Astrocyte of the hippocampus (primary cell): ENCODE data around the gene STK25.

ENCODE experiments used
- DNase-seq: peaks from one replicate; pipeline ENCODE4 v3.0.0; 2011; ENCODE audit warnings: low read depth, low spot score

STK25 gene

GRCh38 chr2:241508240-241509154 is at the start of gene STK25:
STK25 (minus strand) TSS chr2:241508584; CDS start chr2:241508035, 549 bp downstream.
- DNase-seq: peak; percentile 100

DNA sequence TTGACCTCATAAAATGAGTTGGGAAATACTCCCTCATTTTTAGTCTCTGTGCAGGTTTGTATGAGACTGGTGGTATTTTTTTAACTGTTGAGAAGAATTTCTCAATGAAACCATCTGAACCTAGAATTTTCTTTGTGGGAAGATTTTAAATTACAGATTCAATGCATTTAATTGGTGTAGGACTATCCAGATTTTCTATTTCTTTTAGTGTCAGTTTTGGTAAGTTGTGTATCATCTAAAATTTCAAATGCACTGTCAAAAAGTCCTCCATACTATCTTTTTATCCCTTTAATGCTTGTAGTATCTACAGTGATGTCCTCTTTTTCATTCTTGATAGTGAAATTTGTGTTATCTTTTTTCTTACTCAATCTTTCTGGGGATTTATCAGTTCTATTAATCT is 48.4 kb upstream of the STK25 start:
- no peak for DNase-seq

GRCh38 chr2:241555711-241556110 is 47.3 kb upstream of the STK25 start:
- no peak for DNase-seq

DNA sequence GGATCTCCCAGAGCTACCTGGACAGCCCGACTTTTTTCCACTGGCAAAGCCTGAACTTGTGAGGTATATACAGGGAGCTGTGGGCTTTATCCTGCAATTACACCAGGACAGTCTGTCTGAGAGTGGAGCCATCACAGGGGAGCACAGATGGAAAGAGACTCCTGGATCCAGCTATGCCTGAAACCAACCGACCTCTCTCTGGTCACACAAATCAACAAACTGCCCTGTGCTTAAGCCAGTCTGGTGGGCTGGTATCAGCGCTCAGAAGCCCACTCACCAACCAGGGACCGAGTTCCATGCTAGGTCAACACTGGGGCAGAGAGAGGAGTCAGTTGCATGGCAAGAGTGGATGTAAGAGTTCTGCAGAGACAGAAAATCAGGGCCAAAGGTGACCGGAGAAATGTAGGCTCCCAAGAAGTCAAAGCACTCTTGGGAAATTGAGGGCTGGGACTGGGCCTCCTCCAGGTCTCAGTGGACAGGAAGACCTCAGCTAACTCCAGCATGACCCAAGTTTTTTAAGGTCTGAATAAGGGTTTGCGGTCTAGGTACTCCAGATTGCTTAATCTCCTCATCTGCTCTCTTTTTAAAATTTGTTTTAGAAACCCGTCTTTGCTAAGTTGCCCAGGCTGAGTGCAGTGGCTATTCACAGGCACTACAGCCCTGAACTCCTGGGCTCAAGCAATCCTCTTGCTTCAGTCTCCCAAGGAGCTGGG is 46.4 kb upstream of the STK25 start:
- DNase-seq: no peak

GRCh38 chr2:241553981-241554380 is 45.6 kb upstream of the STK25 start:
- no peak for DNase-seq

DNA sequence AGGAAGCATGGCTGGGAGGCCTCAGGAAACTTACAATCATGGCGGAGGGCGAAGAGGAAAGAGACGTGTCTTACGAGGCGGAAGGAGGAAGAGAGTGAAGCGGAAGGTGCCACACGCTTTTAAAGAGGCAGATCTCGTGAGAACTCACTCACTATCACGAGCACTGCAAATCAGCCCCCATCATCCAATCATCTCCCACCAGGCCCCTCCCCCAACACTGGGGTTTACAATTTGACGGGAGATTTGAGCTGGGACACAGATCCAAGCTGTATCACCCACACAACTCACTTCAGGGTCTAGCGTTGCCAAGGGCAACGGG is 45.1 kb upstream of the STK25 start:
- DNase-seq: no peak

GRCh38 chr2:241551998-241552737 is 43.8 kb upstream of the STK25 start:
- no peak for DNase-seq

GRCh38 chr2:241551599-241551997 is 43.2 kb upstream of the STK25 start:
- no peak for DNase-seq

DNA sequence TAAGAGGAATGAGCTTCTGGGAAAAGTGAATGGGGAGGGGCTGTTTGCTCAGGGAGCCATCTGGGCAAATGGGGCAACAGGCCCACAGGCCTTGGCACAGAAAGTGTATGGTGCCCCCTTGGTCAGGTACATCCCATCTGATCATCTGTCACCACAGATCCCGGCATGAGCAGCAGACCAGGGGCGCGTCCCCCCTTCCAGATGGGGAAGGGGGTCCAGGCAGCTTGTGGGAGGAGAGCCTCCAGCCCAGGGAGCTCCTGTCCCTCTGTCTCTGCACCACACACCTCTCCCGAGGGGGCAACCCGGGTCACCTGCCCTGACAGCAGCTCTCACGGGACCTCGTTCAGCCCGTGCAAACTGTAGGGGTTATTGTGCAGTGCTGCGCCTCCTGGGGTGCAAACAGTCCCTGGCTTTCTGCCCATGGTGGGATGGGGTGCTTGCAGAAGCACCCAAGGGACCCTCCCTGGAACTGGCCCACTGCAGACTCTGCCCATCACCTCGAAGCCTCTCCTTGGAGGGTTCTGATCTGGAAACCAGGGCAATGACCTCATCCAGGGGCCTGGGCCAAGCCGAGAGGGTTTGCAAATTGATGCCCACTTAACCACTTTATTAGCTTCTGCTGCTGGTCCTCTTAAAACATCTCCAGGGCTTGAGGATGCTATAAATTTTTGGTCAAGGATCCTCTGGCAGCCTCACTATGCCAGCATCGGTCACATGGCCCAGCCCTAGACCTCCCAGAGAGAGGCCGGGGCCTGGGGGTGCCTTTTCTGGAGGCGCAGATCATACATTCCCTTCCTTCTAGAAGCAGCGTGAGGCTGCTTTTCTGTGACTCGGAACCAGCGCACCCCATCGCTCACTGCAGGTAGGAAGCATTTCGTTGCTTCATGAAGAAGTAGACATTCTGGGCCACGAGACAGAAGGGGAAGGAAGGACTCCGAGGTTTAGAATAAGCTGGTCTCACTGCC is 42.5 kb upstream of the STK25 start:
- no peak for DNase-seq

DNA sequence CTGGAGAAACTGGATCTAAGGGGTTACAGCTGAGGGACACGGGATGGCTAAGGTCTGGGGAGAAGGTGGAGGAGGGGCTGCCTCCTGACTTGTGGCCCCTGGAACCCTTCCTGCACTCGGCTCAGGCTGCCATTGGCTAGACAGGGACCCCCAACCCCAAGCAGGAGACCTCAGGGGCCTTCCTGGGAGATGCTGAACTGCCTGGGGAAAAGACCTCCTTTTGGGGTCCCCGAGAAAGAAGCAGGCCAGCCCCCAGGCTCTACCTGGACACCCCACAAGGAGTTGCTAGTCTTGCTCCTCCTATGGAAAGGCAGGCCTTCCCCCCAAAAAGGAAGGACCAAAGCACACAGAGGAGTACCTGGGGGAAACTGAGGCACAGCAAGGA is 40.1 kb upstream of the STK25 start:
- no peak for DNase-seq

- no peak for DNase-seq
Observed at GRCh38 chr2:241547781-241548450, 39.5 kb upstream of the STK25 start.

GRCh38 chr2:241546771-241547498 is 38.6 kb upstream of the STK25 start:
- peak; percentile 96 for DNase-seq

DNA sequence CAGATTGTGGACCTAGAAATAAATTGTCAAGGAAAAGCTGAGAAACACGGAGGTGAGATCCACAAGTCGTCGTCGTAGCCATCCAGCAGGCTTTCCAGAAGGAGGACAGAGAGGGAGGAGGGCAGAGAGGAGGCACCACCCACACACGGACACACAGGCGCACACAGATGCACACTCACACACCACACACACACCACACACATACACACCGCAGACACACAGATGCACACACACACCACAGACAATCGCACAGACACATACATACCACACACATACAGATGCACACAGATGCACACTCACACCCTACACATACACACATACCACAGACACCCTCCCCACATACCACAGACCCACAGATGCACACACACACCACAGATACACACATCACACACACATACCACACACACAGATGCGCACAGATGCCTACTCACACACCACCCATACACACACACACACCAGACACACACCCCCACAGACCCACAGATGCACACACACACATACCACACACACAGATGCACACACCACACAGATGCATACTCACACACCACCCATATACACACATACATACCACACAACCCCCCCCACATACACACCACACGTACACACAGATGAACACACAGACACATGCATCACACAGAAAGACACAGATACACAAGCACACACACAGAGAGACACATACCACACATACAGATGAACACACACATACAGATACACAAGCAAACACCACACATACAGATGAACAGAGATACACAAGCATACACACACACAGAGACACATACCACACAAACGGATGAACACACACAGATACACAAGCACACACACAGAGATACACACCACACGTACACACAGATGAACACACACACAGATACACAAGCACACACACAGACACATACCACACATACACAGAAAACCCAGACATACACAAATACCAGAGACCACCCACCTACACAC is 37.4 kb upstream of the STK25 start:
- no peak for DNase-seq

GRCh38 chr2:241545106-241545505 is 36.7 kb upstream of the STK25 start:
- peak; percentile 85 for DNase-seq

- no peak for DNase-seq
Observed at GRCh38 chr2:241542278-241542605, 33.9 kb upstream of the STK25 start.

- DNase-seq: no peak
Observed at GRCh38 chr2:241541564-241542277, 33.3 kb upstream of the STK25 start.

DNA sequence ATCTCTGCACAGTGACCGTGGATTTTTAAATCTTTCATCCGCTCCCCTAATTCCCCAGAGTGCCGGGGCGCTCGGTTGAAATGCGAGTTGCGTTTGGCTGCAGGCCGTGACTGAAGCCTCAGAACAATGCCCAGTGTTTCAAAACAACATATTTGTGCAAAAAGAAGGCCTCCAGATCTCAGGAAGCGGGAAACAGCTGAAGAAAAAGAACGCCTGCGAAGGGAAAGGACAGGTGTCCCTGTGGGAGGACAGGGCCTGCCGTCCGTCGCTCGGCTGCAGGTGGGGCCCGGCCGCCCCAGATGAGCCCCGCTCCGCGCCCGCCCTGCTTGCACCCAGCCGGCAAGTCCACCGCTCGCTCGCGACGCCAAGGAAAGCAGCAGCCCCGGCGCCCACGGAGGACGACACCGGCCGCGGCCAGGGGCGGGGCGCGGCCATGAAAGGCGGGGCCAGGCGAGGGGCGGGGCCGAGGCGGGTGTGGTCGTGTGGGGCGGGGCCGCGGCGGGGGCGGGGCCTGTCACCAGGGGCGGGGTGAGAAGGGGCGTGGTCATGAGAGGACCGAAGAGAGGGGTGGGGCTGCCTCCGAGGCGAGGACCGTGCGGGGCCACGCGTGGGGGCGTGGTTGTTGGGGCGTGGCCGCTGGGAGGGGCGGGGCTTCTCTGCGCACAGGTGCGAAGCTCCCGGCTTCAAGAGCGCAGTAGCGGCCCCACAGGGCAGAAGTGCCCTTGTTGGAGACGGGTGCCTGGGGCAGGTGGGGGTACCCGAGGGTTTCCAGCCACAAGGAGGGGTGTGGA is 32.6 kb upstream of the STK25 start:
- DNase-seq: peak; percentile 71

DNA sequence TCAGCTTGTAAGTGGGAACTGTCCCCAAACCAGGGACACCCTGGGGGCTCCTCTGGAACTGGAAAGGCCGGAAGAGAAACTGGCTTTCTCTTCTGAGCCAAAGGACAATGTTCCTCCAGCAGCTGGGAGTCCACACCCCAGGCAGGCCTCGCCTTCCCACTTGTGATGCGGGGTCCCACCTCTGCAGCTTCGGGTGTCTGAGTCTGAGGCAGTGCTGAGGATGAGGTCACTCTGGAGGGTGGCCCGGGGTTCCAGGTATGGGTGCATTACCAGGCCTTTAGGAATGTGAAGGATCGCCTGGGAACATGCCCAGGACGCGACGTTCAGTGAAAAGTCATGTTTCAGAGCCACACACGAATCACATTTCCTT is 32.0 kb upstream of the STK25 start:
- peak; percentile 64 for DNase-seq
